ENCODE results near the gene SULF2. TPM values are rescaled to one million over a fixed set of nuclear protein-coding genes. Genes with fewer than 3 reads are reported as not detected.
A peak's percentile ranks its signal among the peaks of the same experiment; 100 is the strongest.

SULF2 gene
- total and polyA plus RNA-seq, 5 experiments from 2014 or later: 0.65 to 1.4 TPM; not detected in 3

GRCh38 chr20:47786765-47787107 is 1.5 kb upstream of the SULF2 start:
- peak overlapping the region; percentile 64 to 87 (median 80) for H3K4me3 Mint-ChIP-seq
- H3K27ac Mint-ChIP-seq: no peak overlapping the region
- H3K9me3 Mint-ChIP-seq: no peaks in the 10 kb centered on the region
- DNase-seq (no peak), ATAC-seq (no peak)
- peaks cover 44 to 86% (median 66%) of the 10 kb centered on the region in 5 donors for H3K27me3 Mint-ChIP-seq
- peaks cover 2 to 24% (median 19%) of the 10 kb centered on the region in 4 donors for H3K4me1 Mint-ChIP-seq
- peaks cover 0 to 4% (median 0%) of the 10 kb centered on the region in 3 donors for H3K36me3 Mint-ChIP-seq
- POLR2A ChIA-PET: no interaction called here

GRCh38 chr20:47785854-47786764 is 828 bp upstream of the SULF2 start:
- ATAC-seq (no peak), DNase-seq (no peak)
- H3K4me1 Mint-ChIP-seq: peaks cover 2 to 24% (median 19%) of the 10 kb centered on the region in 4 donors
- H3K4me3 Mint-ChIP-seq: peak overlapping the region; percentile 64 to 87 (median 80)
- no peaks in the 10 kb centered on the region for H3K9me3 Mint-ChIP-seq
- H3K27me3 Mint-ChIP-seq: peaks cover 44 to 80% (median 61%) of the 10 kb centered on the region in 5 donors
- H3K36me3 Mint-ChIP-seq: peaks cover 0 to 4% (median 0%) of the 10 kb centered on the region in 3 donors
- POLR2A ChIA-PET: interaction anchor here (0.5 kb wide), 1 partner anchor 8 kb away, joined by 3 read pairs; no protein-coding TSS in a partner anchor
- peak overlapping the region in 3 of 10 donors; percentile 24 to 34 (median 27) for H3K27ac Mint-ChIP-seq

GRCh38 chr20:47784599-47785310 is 526 bp downstream of the SULF2 start:
- POLR2A ChIA-PET: no interaction called here
- Mint-ChIP-seq H3K4me1 (peaks cover 2 to 24% (median 19%) of the 10 kb centered on the region in 4 donors), H3K27me3 (peaks cover 40 to 68% (median 50%) of the 10 kb centered on the region in 5 donors), H3K27ac (no peak overlapping the region), H3K36me3 (peaks cover 0 to 4% (median 0%) of the 10 kb centered on the region in 3 donors), H3K9me3 (no peaks in the 10 kb centered on the region), H3K4me3 (peak overlapping the region in 8 of 10 donors; percentile 3 to 63 (median 43))
- no peak for ATAC-seq
- DNase-seq: no peak

- POLR2A ChIA-PET: no interaction called here
- H3K36me3 Mint-ChIP-seq: peaks cover 0 to 4% (median 0%) of the 10 kb centered on the region in 3 donors
- H3K4me3 Mint-ChIP-seq: peak overlapping the region in 9 of 10 donors; percentile 33 to 63 (median 55)
These were observed 1.3 kb downstream of the SULF2 start for GRCh38 chr20:47783828-47784598.

GRCh38 chr20:47782920-47783552 is 2.2 kb downstream of the SULF2 start:
- Mint-ChIP-seq H3K4me3 (peak overlapping the region in 4 of 10 donors; percentile 29 to 59 (median 58)), H3K4me1 (peaks cover 2 to 24% (median 19%) of the 10 kb centered on the region in 4 donors), H3K9me3 (no peaks in the 10 kb centered on the region), H3K36me3 (peaks cover 0 to 4% (median 0%) of the 10 kb centered on the region in 3 donors), H3K27me3 (peaks cover 33 to 51% (median 41%) of the 10 kb centered on the region in 5 donors), H3K27ac (peak overlapping the region in 1 of 10 donors; percentile 22)
- POLR2A ChIA-PET: no interaction called here
- DNase-seq (no peak), ATAC-seq (no peak)

More at GRCh38 chr20:47783828-47784598, 1.3 kb downstream of the SULF2 start:
- ATAC-seq: no peak
- peaks cover 2 to 24% (median 19%) of the 10 kb centered on the region in 4 donors for H3K4me1 Mint-ChIP-seq
- no peak overlapping the region for H3K27ac Mint-ChIP-seq
- peaks cover 38 to 60% (median 47%) of the 10 kb centered on the region in 5 donors for H3K27me3 Mint-ChIP-seq
- no peaks in the 10 kb centered on the region for H3K9me3 Mint-ChIP-seq
- DNase-seq: no peak

GRCh38 chr20:47782076-47782475 is 3.2 kb downstream of the SULF2 start:
- no peak for ATAC-seq
- Mint-ChIP-seq H3K27me3 (peaks cover 33 to 45% (median 38%) of the 10 kb centered on the region in 5 donors), H3K9me3 (peaks cover 0 to 4% (median 0%) of the 10 kb centered on the region in 9 donors), H3K27ac (no peak overlapping the region), H3K36me3 (peaks cover 0 to 4% (median 4%) of the 10 kb centered on the region in 3 donors), H3K4me3 (peak overlapping the region in 1 of 10 donors; percentile 7), H3K4me1 (peaks cover 2 to 24% (median 19%) of the 10 kb centered on the region in 4 donors)
- no peak for DNase-seq
- POLR2A ChIA-PET: no interaction called here

- Mint-ChIP-seq H3K4me1 (peaks cover 2 to 25% (median 18%) of the 10 kb centered on the region in 4 donors), H3K36me3 (peaks cover 0 to 7% (median 4%) of the 10 kb centered on the region in 3 donors), H3K4me3 (no peak overlapping the region), H3K9me3 (peaks cover 0 to 8% (median 0%) of the 10 kb centered on the region in 9 donors), H3K27ac (no peak overlapping the region), H3K27me3 (peaks cover 28 to 41% (median 36%) of the 10 kb centered on the region in 5 donors)
- POLR2A ChIA-PET: no interaction called here
- DNase-seq (no peak), ATAC-seq (no peak)
These were observed 3.6 kb downstream of the SULF2 start for GRCh38 chr20:47781632-47782031.

- Mint-ChIP-seq H3K36me3 (peaks cover 0 to 7% (median 2%) of the 10 kb centered on the region in 3 donors), H3K4me3 (no peak overlapping the region), H3K27ac (no peak overlapping the region), H3K4me1 (peaks cover 2 to 18% (median 10%) of the 10 kb centered on the region in 4 donors), H3K27me3 (peaks cover 25 to 33% (median 30%) of the 10 kb centered on the region in 5 donors), H3K9me3 (peaks cover 0 to 9% (median 0%) of the 10 kb centered on the region in 9 donors)
- no peak for ATAC-seq
- DNase-seq: no peak
- POLR2A ChIA-PET: no interaction called here
These were observed 4.4 kb downstream of the SULF2 start for GRCh38 chr20:47780720-47781389.

- Mint-ChIP-seq H3K4me1 (peaks cover 0 to 6% (median 0%) of the 10 kb centered on the region in 4 donors), H3K27ac (no peak overlapping the region), H3K36me3 (peaks cover 0 to 13% (median under 1%) of the 10 kb centered on the region in 3 donors), H3K9me3 (peaks cover 0 to 15% (median 2%) of the 10 kb centered on the region in 9 donors), H3K4me3 (no peak overlapping the region), H3K27me3 (peaks cover 16 to 22% (median 18%) of the 10 kb centered on the region in 5 donors)
- POLR2A ChIA-PET: interaction anchor here (0.7 kb wide), 1 partner anchor 7 kb away, joined by 3 read pairs; no protein-coding TSS in a partner anchor
- DNase-seq (no peak), ATAC-seq (no peak)
These were observed 6.6 kb downstream of the SULF2 start for GRCh38 chr20:47778398-47779354.

GRCh38 chr20:47777220-47777619 is 8.1 kb downstream of the SULF2 start:
- no peak overlapping the region for H3K27ac Mint-ChIP-seq
- POLR2A ChIA-PET: no interaction called here
- no peak overlapping the region for H3K4me3 Mint-ChIP-seq

More at GRCh38 chr20:47777220-47777619, 8.1 kb downstream of the SULF2 start:
- peaks cover 0 to 15% (median 2%) of the 10 kb centered on the region in 9 donors for H3K9me3 Mint-ChIP-seq
- H3K4me1 Mint-ChIP-seq: peaks cover 0 to 3% (median 0%) of the 10 kb centered on the region in 4 donors
- no peak for DNase-seq
- H3K27me3 Mint-ChIP-seq: peaks cover 3 to 8% (median 5%) of the 10 kb centered on the region in 5 donors
- peaks cover 0 to 13% (median 0%) of the 10 kb centered on the region in 3 donors for H3K36me3 Mint-ChIP-seq
- no peak for ATAC-seq

Data from naive thymus-derived CD8-positive, alpha-beta T cell (primary cell).